ENCODE data around the gene HAVCR2.

GRCh38 chr5:157107508-157107907, 1.3 kb downstream of the HAVCR2 start:
- TF ChIP-seq REST (IDR thresholded peaks at IDR 0.05) (no peak), TAF1 (conservative IDR thresholded peaks at IDR 0.05) (no peak), CTCF (IDR thresholded peaks at IDR 0.05; ENCODE audit: low read depth, low read length, missing input control) (no peak), GABPA (IDR thresholded peaks at IDR 0.05 in 1 of 2, conservative IDR thresholded peaks at IDR 0.05 in 1 of 2) (no peak), RAD21 (IDR thresholded peaks at IDR 0.05) (no peak), MAX (IDR thresholded peaks at IDR 0.05) (no peak), ZBTB33 (IDR thresholded peaks at IDR 0.05) (no peak), JUND (IDR thresholded peaks at IDR 0.05) (no peak), EGR1 (IDR thresholded peaks at IDR 0.05; ENCODE audit: low read depth in 2 of 2) (no peak), SP1 (IDR thresholded peaks at IDR 0.05) (no peak)
